Neuronal stem cell (in vitro differentiated cells): ENCODE results near the gene MEGF11.

Experiments
- DNase-seq: peaks from one replicate; pipeline ENCODE4 v3.0.0-alpha.2; 2013; ENCODE audit warnings: low spot score
- H2AFZ ChIP-seq: one replicate; pipeline ENCODE4 v1.6.1; 2013; ENCODE audit warnings: mild to moderate bottlenecking, low read length, inconsistent platforms
- H2AK5ac ChIP-seq: 2 replicates; pipeline ENCODE4 v1.6.1; 2013; ENCODE audit warnings: low read depth, mild to moderate bottlenecking, inconsistent platforms, low read length, moderate library complexity, mixed read lengths
- H2BK120ac ChIP-seq: 2 replicates; pipeline ENCODE4 v1.6.1; 2013; ENCODE audit warnings: low read depth, mild to moderate bottlenecking, inconsistent platforms, low read length, moderate library complexity, mixed read lengths
- H2BK12ac ChIP-seq: one replicate; pipeline ENCODE4 v1.6.1; 2013; ENCODE audit warnings: low read length, inconsistent platforms
- H2BK15ac ChIP-seq: 2 replicates; pipeline ENCODE4 v1.6.1; 2013; ENCODE audit warnings: mild to moderate bottlenecking, low read length, inconsistent platforms, mixed read lengths
- H2BK5ac ChIP-seq: one replicate; pipeline ENCODE4 v1.6.1; 2013; ENCODE audit warnings: inconsistent platforms, mild to moderate bottlenecking, low read length, moderate library complexity
- H3K14ac ChIP-seq: one replicate; pipeline ENCODE4 v1.6.1; 2013; ENCODE audit warnings: low read length, inconsistent platforms
- H3K18ac ChIP-seq: 2 replicates; pipeline ENCODE4 v1.6.1; 2013; ENCODE audit warnings: low read length, inconsistent platforms
- H3K23ac ChIP-seq: 2 replicates; pipeline ENCODE4 v1.6.1; 2013; ENCODE audit warnings: low read depth, mild to moderate bottlenecking, mixed read lengths, low read length, inconsistent platforms; ENCODE audit not compliant: poor library complexity
- H3K27ac ChIP-seq: replicated peaks from 3 replicates; pipeline ENCODE4 v1.5.1; 2013; ENCODE audit warnings: low read length, inconsistent platforms
- H3K27me3 ChIP-seq, 3 experiments: 2 replicates each; pipeline ENCODE4 v1.6.1; 2013; ENCODE audit warnings: low read length in 3 of 3, mild to moderate bottlenecking in 2 of 3, inconsistent platforms in 1 of 3, low read depth in 1 of 3, mixed read lengths in 1 of 3, moderate library complexity in 1 of 3; ENCODE audit not compliant: control insufficient read depth in 3 of 3, insufficient read depth in 3 of 3
- H3K36me3 ChIP-seq, 2 donors: replicated peaks in 1 of 2; 2 replicates each; pipeline ENCODE4 v1.6.1; 2013; ENCODE audit warnings: low read length in 2 of 2; ENCODE audit not compliant: control insufficient read depth in 2 of 2, insufficient read depth in 2 of 2
- H3K4ac ChIP-seq: 2 replicates; pipeline ENCODE4 v1.6.1; 2013; ENCODE audit warnings: inconsistent platforms, mild to moderate bottlenecking, low read length, moderate library complexity
- H3K4me1 ChIP-seq, 2 donors: 1 replicate in 1 of 2; 2 replicates in 1 of 2; pipeline ENCODE4 v1.6.1; 2013; ENCODE audit warnings: low read length in 2 of 2, low read depth in 1 of 2; ENCODE audit not compliant: control insufficient read depth in 2 of 2, insufficient read depth in 1 of 2
- H3K4me2 ChIP-seq: one replicate; pipeline ENCODE4 v1.6.1; 2013; ENCODE audit warnings: mild to moderate bottlenecking, low read length, inconsistent platforms; ENCODE audit not compliant: insufficient read depth, poor library complexity, severe bottlenecking
- H3K4me3 ChIP-seq, 2 donors: 2 replicates each; pipeline ENCODE4 v1.5.1; 2013; ENCODE audit warnings: low read length in 2 of 2, mild to moderate bottlenecking in 2 of 2, inconsistent platforms in 1 of 2, moderate library complexity in 1 of 2
- H3K79me1 ChIP-seq: one replicate; pipeline ENCODE4 v1.6.1; 2013; ENCODE audit warnings: low read depth, mild to moderate bottlenecking, inconsistent platforms, low read length, moderate library complexity
- H3K9ac ChIP-seq: one replicate; pipeline ENCODE4 v1.6.1; 2013; ENCODE audit warnings: mild to moderate bottlenecking, low read depth, low read length, inconsistent platforms; ENCODE audit not compliant: poor library complexity
- H3K9me3 ChIP-seq, 2 donors: replicated peaks in 1 of 2; 2 replicates each; pipeline versions ENCODE3 to v1.6.1; 2013; ENCODE audit warnings: low read length in 2 of 2, mild to moderate bottlenecking in 2 of 2, inconsistent platforms in 1 of 2, low read depth in 1 of 2, mixed read lengths in 1 of 2, moderate library complexity in 1 of 2; ENCODE audit not compliant: control insufficient read depth in 2 of 2, insufficient read depth in 1 of 2
- H4K8ac ChIP-seq: one replicate; pipeline ENCODE4 v1.6.1; 2013; ENCODE audit warnings: low read depth, mild to moderate bottlenecking, inconsistent platforms, low read length, moderate library complexity
- H4K91ac ChIP-seq: one replicate; pipeline ENCODE4 v1.6.1; 2013; ENCODE audit warnings: low read length, low read depth, mild to moderate bottlenecking, inconsistent platforms; ENCODE audit not compliant: poor library complexity
- WGBS, 2 donors: extraction: QIAGEN DNeasy Blood & Tissue Kit; methylation state at CpG; one replicate each; pipeline ENCODE4 v1.1.7; 2013; ENCODE audit warnings: missing lambda C conversion rate in 2 of 2, mixed read lengths in 1 of 2; ENCODE audit not compliant: insufficient read length in 2 of 2, insufficient replicate concordance in 1 of 2; ENCODE audit errors: extremely low coverage in 2 of 2; 5-methylcytosine and 5-hydroxymethylcytosine counted together

Gene MEGF11

DNA sequence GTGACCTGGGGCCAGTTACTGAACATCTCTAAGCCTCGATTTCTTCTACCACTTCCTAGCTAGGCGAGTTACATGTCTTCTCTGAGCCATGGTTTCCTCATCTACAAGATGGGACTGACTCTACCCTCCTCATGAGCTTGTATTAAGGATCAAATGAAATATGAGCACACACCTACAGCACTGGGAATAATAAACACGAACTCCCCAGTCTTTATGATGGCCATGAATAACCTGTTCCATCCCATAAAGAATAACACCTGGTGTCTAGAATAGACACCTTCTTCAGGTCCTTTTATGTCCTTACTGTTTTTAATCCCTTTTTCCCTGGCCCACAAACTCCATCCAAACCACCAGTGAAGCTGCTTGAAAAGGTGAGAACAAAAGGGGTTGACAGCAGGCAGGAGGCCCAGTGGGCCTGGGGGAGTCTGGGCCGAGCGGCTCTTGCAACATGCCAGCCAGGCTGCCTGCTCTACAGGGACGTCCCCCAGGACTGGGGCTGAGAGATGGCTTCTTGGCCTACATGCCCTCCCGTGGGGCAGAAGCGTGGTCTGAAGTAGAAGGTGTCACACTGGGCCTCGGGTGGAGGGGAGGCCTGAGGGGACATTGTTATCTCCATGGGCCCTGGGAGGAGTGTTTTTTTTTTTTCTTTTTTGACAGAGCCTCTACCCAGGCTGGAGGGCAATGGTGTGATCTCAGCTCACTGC is 206.1 kb downstream of the MEGF11 start:
- Histone ChIP-seq H3K9ac (peak overlapping the region; percentile 33), H3K79me1 (no peaks in the 10 kb centered on the region), H3K36me3 (no peaks in the 10 kb centered on the region), H3K4ac (no peak overlapping the region), H3K23ac (no peak overlapping the region), H3K4me2 (no peak overlapping the region), H3K4me3 (no peak overlapping the region), H3K18ac (peak overlapping the region; percentile 42), H4K8ac (no peak overlapping the region), H2BK5ac (no peak overlapping the region), H3K27me3 (peaks cover 0 to 7% (median 0%) of the 10 kb centered on the region in 3 experiments), H3K14ac (no peak overlapping the region), H2BK12ac (no peak overlapping the region), H2BK120ac (no peak overlapping the region), H2BK15ac (no peak overlapping the region), H4K91ac (no peak overlapping the region), H3K4me1 (peaks cover 0 to 21% of the 10 kb centered on the region in 2 donors), H3K9me3 (no peaks in the 10 kb centered on the region), H3K27ac (no peak overlapping the region), H2AK5ac (no peak overlapping the region), H2AFZ (no peak overlapping the region)
- DNase-seq = no peak
- WGBS, 2 donors = no CpG with 5 or more reads among the region's 9 CpGs

DNA sequence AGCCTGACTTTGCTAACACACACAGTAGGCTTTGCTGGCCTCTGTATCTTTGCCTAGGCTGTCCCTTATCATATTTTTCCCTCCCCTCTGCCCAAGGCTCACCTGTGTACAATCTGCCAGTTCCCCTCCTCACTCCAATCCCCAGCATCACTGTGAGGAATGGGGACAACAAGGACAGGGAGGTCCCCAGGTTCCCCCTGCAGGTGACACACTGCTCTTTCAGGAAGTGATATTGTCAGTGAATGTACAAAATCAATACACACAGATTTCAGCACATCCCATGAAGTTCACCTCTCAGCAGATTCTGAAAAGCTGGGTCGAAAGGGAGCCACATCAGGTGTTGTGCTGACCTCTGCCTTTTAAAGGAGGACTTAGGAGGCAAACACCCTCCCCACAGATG is 206.8 kb downstream of the MEGF11 start:
- no CpG with 5 or more reads among the region's 1 CpG for WGBS, 2 donors

DNA sequence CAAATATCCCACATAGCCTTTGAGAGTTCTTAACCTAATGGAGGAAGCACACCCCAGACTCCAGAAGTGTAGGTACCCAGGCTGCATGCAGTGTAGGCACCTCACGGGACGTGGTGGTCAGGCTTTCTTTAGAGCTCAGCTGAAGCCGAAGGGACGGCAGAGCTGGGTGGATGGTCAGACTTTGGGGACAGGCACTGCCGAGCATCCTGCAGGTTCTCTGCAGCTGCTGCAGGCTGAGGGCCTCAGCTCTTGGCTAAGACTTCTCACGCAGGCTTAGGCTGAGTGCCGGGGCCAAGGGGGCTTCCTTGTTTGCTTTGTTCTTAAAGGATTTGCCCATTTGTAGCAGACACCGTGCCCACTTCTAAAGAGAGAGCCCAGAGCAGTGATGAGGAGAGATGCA is 207.2 kb downstream of the MEGF11 start:
- no peak overlapping the region for H3K27ac ChIP-seq
- H4K8ac ChIP-seq = no peak overlapping the region
- H3K4me2 ChIP-seq = no peak overlapping the region
- H3K27me3 ChIP-seq = peaks cover 0 to 5% (median 0%) of the 10 kb centered on the region in 3 experiments
- no peak overlapping the region for H2BK15ac ChIP-seq
- no peak overlapping the region for H2BK5ac ChIP-seq
- H3K36me3 ChIP-seq = no peaks in the 10 kb centered on the region
- no peaks in the 10 kb centered on the region for H3K79me1 ChIP-seq
- no peak overlapping the region for H3K4ac ChIP-seq
- no peak overlapping the region for H3K14ac ChIP-seq
- H4K91ac ChIP-seq = no peak overlapping the region
- H3K4me3 ChIP-seq = no peak overlapping the region
- no peak overlapping the region for H2AFZ ChIP-seq
- no CpG with 5 or more reads among the region's 8 CpGs for WGBS, 2 donors
- no peaks in the 10 kb centered on the region for H3K9me3 ChIP-seq
- no peak overlapping the region for H2BK12ac ChIP-seq
- H2BK120ac ChIP-seq = no peak overlapping the region
- no peak for DNase-seq
- H3K18ac ChIP-seq = peak overlapping the region; percentile 25
- H2AK5ac ChIP-seq = no peak overlapping the region
- peaks cover 0 to 22% of the 10 kb centered on the region in 2 donors for H3K4me1 ChIP-seq
- H3K9ac ChIP-seq = no peak overlapping the region
- no peak overlapping the region for H3K23ac ChIP-seq

More for the DNA sequence above, 206.8 kb downstream of the MEGF11 start:
- Histone ChIP-seq H4K8ac (no peak overlapping the region), H4K91ac (no peak overlapping the region), H2BK120ac (no peak overlapping the region), H3K27ac (no peak overlapping the region), H3K18ac (no peak overlapping the region), H2BK5ac (no peak overlapping the region), H3K4me2 (no peak overlapping the region), H2AFZ (no peak overlapping the region), H2BK12ac (no peak overlapping the region), H2BK15ac (no peak overlapping the region), H3K14ac (no peak overlapping the region), H3K4me3 (no peak overlapping the region), H2AK5ac (no peak overlapping the region), H3K79me1 (no peaks in the 10 kb centered on the region), H3K4me1 (peaks cover 0 to 22% of the 10 kb centered on the region in 2 donors), H3K4ac (no peak overlapping the region), H3K27me3 (peaks cover 0 to 7% (median 0%) of the 10 kb centered on the region in 3 experiments), H3K23ac (no peak overlapping the region), H3K36me3 (no peaks in the 10 kb centered on the region), H3K9me3 (no peaks in the 10 kb centered on the region), H3K9ac (no peak overlapping the region)
- DNase-seq = no peak

DNA sequence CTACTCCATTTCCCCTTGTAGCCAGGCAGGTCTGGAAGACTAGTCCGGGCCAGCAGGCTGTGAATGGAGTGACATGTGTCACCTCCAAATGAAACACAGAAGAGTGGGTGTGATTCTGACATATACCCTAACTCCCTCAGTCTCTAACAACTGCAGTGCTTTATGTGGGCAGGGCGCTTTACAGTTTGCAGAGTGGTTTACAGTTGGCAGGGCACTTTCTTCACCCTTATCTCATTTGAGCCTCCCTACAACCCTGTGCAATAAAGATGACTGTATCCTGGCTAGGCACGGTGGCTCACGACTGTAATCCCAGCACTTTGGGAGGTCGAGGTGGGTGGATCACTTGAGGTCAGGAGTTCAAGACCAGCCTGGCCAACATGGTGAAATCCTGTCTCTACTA is 208.0 kb downstream of the MEGF11 start:
- no peak overlapping the region for H2BK5ac ChIP-seq
- no peaks in the 10 kb centered on the region for H3K36me3 ChIP-seq
- no peak overlapping the region for H2AFZ ChIP-seq
- no peak overlapping the region for H3K23ac ChIP-seq
- H3K4ac ChIP-seq = no peak overlapping the region
- H3K4me3 ChIP-seq = no peak overlapping the region
- no peaks in the 10 kb centered on the region for H3K9me3 ChIP-seq
- H2BK15ac ChIP-seq = no peak overlapping the region
- H4K8ac ChIP-seq = no peak overlapping the region
- no peak overlapping the region for H3K27ac ChIP-seq
- no peak for DNase-seq
- no peak overlapping the region for H3K14ac ChIP-seq
- H3K9ac ChIP-seq = no peak overlapping the region
- peaks cover 0 to 23% of the 10 kb centered on the region in 2 donors for H3K4me1 ChIP-seq
- no peak overlapping the region for H2BK12ac ChIP-seq
- H3K4me2 ChIP-seq = no peak overlapping the region
- no peak overlapping the region for H2BK120ac ChIP-seq
- no peak overlapping the region for H4K91ac ChIP-seq
- H3K79me1 ChIP-seq = no peaks in the 10 kb centered on the region
- no CpG with 5 or more reads among the region's 5 CpGs for WGBS, 2 donors
- H3K27me3 ChIP-seq = peaks cover 0 to 13% (median 0%) of the 10 kb centered on the region in 3 experiments
- H3K18ac ChIP-seq = no peak overlapping the region
- H2AK5ac ChIP-seq = peak overlapping the region; percentile 44
